Keratinocyte (primary cell): ENCODE data around the gene RASSF6. TPM values are rescaled to one million over a fixed set of nuclear protein-coding genes. Genes with fewer than 3 reads are reported as not detected.

ENCODE experiments used
- DNase-seq: peaks from one replicate; pipeline ENCODE4 v3.0.0-alpha.2; 2011; ENCODE audit warnings: low read depth, missing footprints, low spot score
- FAIRE-seq: peaks from 2 replicates; lab custom pipeline; 2011; peaks lifted over from hg19 to GRCh38; lab: Jason Lieb, UNC
- H2AFZ ChIP-seq: 2 replicates; pipeline ENCODE4 v1.6.0; 2012; ENCODE audit warnings: low read length, control low read depth, inconsistent platforms; ENCODE audit not compliant: control insufficient read depth
- H3K27ac ChIP-seq: 2 replicates; pipeline ENCODE4 v1.5.1; 2011; ENCODE audit warnings: low read length; ENCODE audit not compliant: control insufficient read depth, insufficient read depth
- H3K27me3 ChIP-seq: 3 replicates; pipeline ENCODE4 v1.6.0; 2011; ENCODE audit warnings: low read length; ENCODE audit not compliant: control insufficient read depth, insufficient read depth; ENCODE audit errors: extremely low read depth
- H3K36me3 ChIP-seq, 2 experiments: 2 replicates in 1 of 2; 3 replicates in 1 of 2; pipeline ENCODE4 v1.5.1; 2011; ENCODE audit warnings: low read length in 2 of 2, mild to moderate bottlenecking in 1 of 2; ENCODE audit not compliant: control insufficient read depth in 2 of 2, insufficient read depth in 2 of 2; ENCODE audit errors: extremely low read depth in 1 of 2
- H3K4me1 ChIP-seq: 3 replicates; pipeline ENCODE4 v1.5.1; 2011; ENCODE audit warnings: low read length; ENCODE audit not compliant: control insufficient read depth, insufficient read depth; ENCODE audit errors: extremely low read depth
- H3K4me2 ChIP-seq: 3 replicates; pipeline ENCODE4 v1.6.0; 2011; ENCODE audit warnings: low read depth, low read length; ENCODE audit not compliant: control insufficient read depth, insufficient read depth; ENCODE audit errors: extremely low read depth
- H3K4me3 ChIP-seq, 3 experiments: fragments of 200-600 bp in 1 of 3; sonication (generic) in 1 of 3; 2 replicates in 2 of 3; 3 replicates in 1 of 3; pipeline ENCODE4 v1.5.1; 2011 to 2016; ENCODE audit warnings: low read length in 3 of 3, mild to moderate bottlenecking in 3 of 3, control low read depth in 2 of 3, inconsistent platforms in 1 of 3, low read depth in 1 of 3, mixed read lengths in 1 of 3, mixed run types in 1 of 3, moderate library complexity in 1 of 3; ENCODE audit not compliant: control insufficient read depth in 2 of 3, insufficient read depth in 2 of 3; ENCODE audit errors: extremely low read depth in 1 of 3
- H3K79me2 ChIP-seq: 2 replicates; pipeline ENCODE4 v1.6.0; 2012; ENCODE audit warnings: low read length; ENCODE audit not compliant: control insufficient read depth, insufficient read depth
- H3K9ac ChIP-seq: 3 replicates; pipeline ENCODE4 v1.6.0; 2011; ENCODE audit warnings: low read length; ENCODE audit not compliant: control insufficient read depth, insufficient read depth; ENCODE audit errors: extremely low read depth
- H3K9me1 ChIP-seq: 3 replicates; pipeline ENCODE4 v1.6.0; 2011; ENCODE audit warnings: low read length; ENCODE audit not compliant: control insufficient read depth, insufficient read depth; ENCODE audit errors: extremely low read depth
- H3K9me3 ChIP-seq: 2 replicates; pipeline ENCODE4 v1.5.1; 2012; ENCODE audit warnings: low read depth, low read length; ENCODE audit not compliant: control insufficient read depth
- H4K20me1 ChIP-seq: 3 replicates; pipeline ENCODE4 v1.6.0; 2011; ENCODE audit warnings: low read length; ENCODE audit not compliant: control insufficient read depth, insufficient read depth; ENCODE audit errors: extremely low read depth
- CTCF ChIP-seq, 3 experiments: IDR thresholded peaks in 1 of 3; conservative IDR thresholded peaks in 1 of 3; optimal IDR thresholded peaks in 1 of 3; 2 replicates in 2 of 3; 3 replicates in 1 of 3; pipeline versions ENCODE3 to v1.5.1; 2011; ENCODE audit warnings: low read length in 3 of 3, mild to moderate bottlenecking in 3 of 3, moderate library complexity in 2 of 3, control low read depth in 1 of 3, inconsistent platforms in 1 of 3; ENCODE audit not compliant: insufficient read depth in 2 of 3; ENCODE audit errors: extremely low read depth in 1 of 3
- EZH2 ChIP-seq: IDR thresholded peaks from one replicate; pipeline ENCODE4 v1.6.1; 2012; ENCODE audit warnings: inconsistent platforms, mild to moderate bottlenecking, low read length, moderate library complexity
- dilution Hi-C: fragments of 300-500 bp; cut with MboI; formaldehyde crosslinking; loops from one replicate; pipeline ENCODE4 v1.7.0; 2020; ENCODE audit warnings: low sequenced_read_pairs; ENCODE audit not compliant: extremely low pct_ligation_motif_present
- polyA plus RNA-seq, 5 experiments: library from polyadenylated mRNA; depleted of rRNA in 3 of 5; stranded (reverse) in 3 of 5; stranded (forward) in 1 of 5; unstranded in 1 of 5; fragments of >200 nt; gene quantifications; 1 replicate in 1 of 5; 2 replicates in 3 of 5; 3 replicates in 1 of 5; pipeline versions ENCODE4 v1.2.1 to v1.2.3, GENCODE V29; 2011 to 2012; ENCODE audit warnings: missing spikeins in 2 of 5, low read depth in 1 of 5, low replicate concordance in 1 of 5

The RASSF6 gene
- polyA plus RNA-seq, 1 donor (not counting 4 experiments of a cell fraction or from before 2014, with no cell fraction given) = 4.4 TPM

GRCh38 chr4:73544620-73545019 lies 75.6 kb downstream of the RASSF6 start:
- no peak overlapping the region for H3K4me2 ChIP-seq
- DNase-seq = no peak
- H3K9me3 ChIP-seq = no peaks in the 10 kb centered on the region
- no peaks in the 10 kb centered on the region for H4K20me1 ChIP-seq
- no peaks in the 10 kb centered on the region for H3K9me1 ChIP-seq
- H2AFZ ChIP-seq = no peak overlapping the region
- no peaks in the 10 kb centered on the region for H3K36me3 ChIP-seq
- H3K79me2 ChIP-seq = no peaks in the 10 kb centered on the region
- no peak overlapping the region for H3K4me3 ChIP-seq
- no peaks in the 10 kb centered on the region for H3K4me1 ChIP-seq
- no peak overlapping the region for H3K9ac ChIP-seq
- dilution Hi-C loops = no loop called here
- no peak overlapping the region for H3K27ac ChIP-seq
- H3K27me3 ChIP-seq = no peaks in the 10 kb centered on the region
- FAIRE-seq = no peak
- TF ChIP-seq CTCF (optimal IDR thresholded peaks at IDR 0.05 in 1 of 3, IDR thresholded peaks at IDR 0.05 in 1 of 3, conservative IDR thresholded peaks at IDR 0.05 in 1 of 3; ENCODE audit: extremely low read depth in 1 of 3, insufficient read depth in 2 of 3, low read length in 3 of 3) (no peak), EZH2 (no peak)

- Histone ChIP-seq H3K4me3 (no peak overlapping the region), H3K79me2 (no peaks in the 10 kb centered on the region), H4K20me1 (no peaks in the 10 kb centered on the region), H3K9me3 (no peaks in the 10 kb centered on the region), H3K4me1 (no peaks in the 10 kb centered on the region), H3K4me2 (no peak overlapping the region), H3K36me3 (no peaks in the 10 kb centered on the region), H2AFZ (no peak overlapping the region), H3K9ac (no peak overlapping the region), H3K27me3 (no peaks in the 10 kb centered on the region), H3K27ac (no peak overlapping the region), H3K9me1 (no peaks in the 10 kb centered on the region)
- FAIRE-seq (no peak), DNase-seq (no peak)
- TF ChIP-seq EZH2 = no peak
- no peak for TF ChIP-seq CTCF (optimal IDR thresholded peaks at IDR 0.05 in 1 of 3, IDR thresholded peaks at IDR 0.05 in 1 of 3, conservative IDR thresholded peaks at IDR 0.05 in 1 of 3; ENCODE audit: extremely low read depth in 1 of 3, insufficient read depth in 2 of 3, low read length in 3 of 3)
- dilution Hi-C loops = no loop called here
Observed at GRCh38 chr4:73541251-73541650, 79.0 kb downstream of the RASSF6 start.
